Activated naive CD8-positive, alpha-beta T cell treated with anti-CD3 and anti-CD28 coated beads, Interleukin-2, amount 10 ng/mL, durations not matched to agents 7 days and 5 days (primary cell): ENCODE measurements around the gene RAB3GAP1. TPM values are rescaled to one million over a fixed set of nuclear protein-coding genes. Genes with fewer than 3 reads are reported as not detected.
"Not testable (repeated sequence)": the region's sequence is repeated elsewhere in the genome, so short reads cannot be mapped to it uniquely, and the experiment has no call there.

Source experiments
- ATAC-seq: fragments of 150-1000 bp; cut with Tn5 transposase; one replicate; pipeline ENCODE4 v1.10.0; 2021; ENCODE audit warnings: low read depth, moderate library complexity
- POLR2A ChIA-PET: fragments of 350-600 bp; sonication (Branson Sonifier 250); formaldehyde crosslinking; loops from one replicate; lab custom pipeline; 2021; ENCODE audit warnings: antibody characterized with exemption; lab: Charles Lee
- DNase-seq: peaks from one replicate; pipeline ENCODE4 v3.0.0; 2021
- H3K27ac Mint-ChIP-seq: one replicate; pipeline ENCODE4 v1.8.0; 2022; ENCODE audit warnings: mild to moderate bottlenecking, mixed read lengths
- H3K27me3 Mint-ChIP-seq: one replicate; pipeline ENCODE4 v1.8.0; 2022; ENCODE audit warnings: mild to moderate bottlenecking, moderate library complexity, mixed read lengths
- H3K36me3 Mint-ChIP-seq: one replicate; pipeline ENCODE4 v1.8.0; 2021; ENCODE audit warnings: mild to moderate bottlenecking, mixed read lengths
- H3K4me1 Mint-ChIP-seq: one replicate; pipeline ENCODE4 v1.8.0; 2021; ENCODE audit warnings: mixed read lengths
- H3K4me3 Mint-ChIP-seq: one replicate; pipeline ENCODE4 v1.8.0; 2022; ENCODE audit warnings: mild to moderate bottlenecking, moderate library complexity, mixed read lengths
- H3K9me3 Mint-ChIP-seq: one replicate; pipeline ENCODE4 v1.8.0; 2021; ENCODE audit warnings: mixed read lengths
- total RNA-seq, 2 experiments: library from RNA; stranded (reverse); gene quantifications; one replicate each; pipeline ENCODE4 v1.2.3, GENCODE V29; 2021

RAB3GAP1 gene
- total RNA-seq, 2 experiments from 2014 or later, result 22.9 to 24.0 TPM

- H3K36me3 Mint-ChIP-seq, DNase-seq, H3K27ac Mint-ChIP-seq, H3K4me3 Mint-ChIP-seq, H3K9me3 Mint-ChIP-seq, H3K27me3 Mint-ChIP-seq, ATAC-seq, H3K4me1 Mint-ChIP-seq, POLR2A ChIA-PET: not testable (repeated sequence)
These were observed 18.9 kb upstream of the RAB3GAP1 start for GRCh38 chr2:135033216-135033615.

GRCh38 chr2:135037831-135038230 lies 14.3 kb upstream of the RAB3GAP1 start:
- peaks cover under 1% of the 10 kb centered on the region for H3K9me3 Mint-ChIP-seq
- DNase-seq (no peak), ATAC-seq (no peak)
- no peak overlapping the region for H3K4me3 Mint-ChIP-seq
- H3K36me3 Mint-ChIP-seq, result no peaks in the 10 kb centered on the region
- no peak overlapping the region for H3K27ac Mint-ChIP-seq
- POLR2A ChIA-PET, result no interaction called here
- H3K4me1 Mint-ChIP-seq, result no peaks in the 10 kb centered on the region
- no peaks in the 10 kb centered on the region for H3K27me3 Mint-ChIP-seq

GRCh38 chr2:135043345-135043744 lies 8.7 kb upstream of the RAB3GAP1 start:
- no peak for ATAC-seq
- peaks cover 4% of the 10 kb centered on the region for H3K9me3 Mint-ChIP-seq
- no peak for DNase-seq
- H3K27me3 Mint-ChIP-seq, result peaks cover 6% of the 10 kb centered on the region
- H3K4me3 Mint-ChIP-seq, result no peak overlapping the region
- H3K27ac Mint-ChIP-seq, result no peak overlapping the region
- POLR2A ChIA-PET, result no interaction called here
- H3K4me1 Mint-ChIP-seq, result no peaks in the 10 kb centered on the region
- no peaks in the 10 kb centered on the region for H3K36me3 Mint-ChIP-seq

GRCh38 chr2:135047300-135047699 lies 4.8 kb upstream of the RAB3GAP1 start, which contains the start of gene MAP3K19:
Gene MAP3K19, minus strand, starts transcription at chr2:135047447. Its CDS starts 22,800 bp downstream, at chr2:135024647.
- H3K9me3 Mint-ChIP-seq, result peaks cover 4% of the 10 kb centered on the region
- H3K36me3 Mint-ChIP-seq, result no peaks in the 10 kb centered on the region
- ATAC-seq (no peak), DNase-seq (no peak)
- H3K27ac Mint-ChIP-seq, result no peak within 1 kb of the TSS
- no peak within 1 kb of the TSS for H3K4me3 Mint-ChIP-seq
- H3K27me3 Mint-ChIP-seq, result peaks cover 6% of the 10 kb centered on the region
- POLR2A ChIA-PET, result no interaction called here
- H3K4me1 Mint-ChIP-seq, result peaks cover 6% of the 10 kb centered on the region

- peaks cover 10% of the 10 kb centered on the region for H3K4me1 Mint-ChIP-seq
- H3K36me3 Mint-ChIP-seq, result peaks cover 2% of the 10 kb centered on the region
- H3K4me3 Mint-ChIP-seq, result no peak overlapping the region
- no peak overlapping the region for H3K27ac Mint-ChIP-seq
- H3K9me3 Mint-ChIP-seq, result peaks cover under 1% of the 10 kb centered on the region
- ATAC-seq, result no peak
- DNase-seq, result no peak
- POLR2A ChIA-PET, result no interaction called here
- H3K27me3 Mint-ChIP-seq, result peaks cover 6% of the 10 kb centered on the region
These were observed 4.0 kb upstream of the RAB3GAP1 start for GRCh38 chr2:135048122-135048521.

GRCh38 chr2:135050132-135050531 lies 2.0 kb upstream of the RAB3GAP1 start:
- Mint-ChIP-seq H3K36me3 (peaks cover 4% of the 10 kb centered on the region), H3K9me3 (no peaks in the 10 kb centered on the region), H3K4me1 (peaks cover 27% of the 10 kb centered on the region), H3K4me3 (peak overlapping the region; percentile 69), H3K27ac (no peak overlapping the region), H3K27me3 (peaks cover 3% of the 10 kb centered on the region)
- no peak for DNase-seq
- ATAC-seq, result no peak
- POLR2A ChIA-PET, result no interaction called here

GRCh38 chr2:135050684-135051083 lies 1.4 kb upstream of the RAB3GAP1 start:
- no peaks in the 10 kb centered on the region for H3K9me3 Mint-ChIP-seq
- POLR2A ChIA-PET, result no interaction called here
- DNase-seq, result no peak
- no peak for ATAC-seq
- H3K27me3 Mint-ChIP-seq, result peaks cover 3% of the 10 kb centered on the region
- H3K27ac Mint-ChIP-seq, result peak overlapping the region; percentile 78
- H3K4me3 Mint-ChIP-seq, result peak overlapping the region; percentile 69
- peaks cover 6% of the 10 kb centered on the region for H3K36me3 Mint-ChIP-seq
- peaks cover 30% of the 10 kb centered on the region for H3K4me1 Mint-ChIP-seq

- DNase-seq, result peak; percentile 59
- peak; percentile 8 for ATAC-seq
- Mint-ChIP-seq H3K9me3 (no peaks in the 10 kb centered on the region), H3K4me1 (peaks cover 34% of the 10 kb centered on the region), H3K27ac (peak overlapping the region; percentile 99), H3K36me3 (peaks cover 15% of the 10 kb centered on the region), H3K4me3 (peak overlapping the region; percentile 96), H3K27me3 (no peaks in the 10 kb centered on the region)
- POLR2A ChIA-PET, result interaction anchor here (1.3 to 2.6 kb wide), 2 partner anchors 13 to 478 kb away, joined by 3 to 17 read pairs; partner anchors contain the start of genes R3HDM1 and ZRANB3
These were observed 944 bp downstream of the RAB3GAP1 start for GRCh38 chr2:135052997-135053474.

GRCh38 chr2:135055182-135055786 lies 3.2 kb downstream of the RAB3GAP1 start:
- peak overlapping the region; percentile 75 for H3K27ac Mint-ChIP-seq
- no peaks in the 10 kb centered on the region for H3K27me3 Mint-ChIP-seq
- peaks cover 34% of the 10 kb centered on the region for H3K4me1 Mint-ChIP-seq
- peaks cover 29% of the 10 kb centered on the region for H3K36me3 Mint-ChIP-seq
- no peak for DNase-seq
- ATAC-seq, result no peak
- H3K4me3 Mint-ChIP-seq, result peak overlapping the region; percentile 76
- POLR2A ChIA-PET, result no interaction called here
- H3K9me3 Mint-ChIP-seq, result no peaks in the 10 kb centered on the region

GRCh38 chr2:135056790-135057189 lies 4.7 kb downstream of the RAB3GAP1 start:
- H3K36me3 Mint-ChIP-seq, result peaks cover 39% of the 10 kb centered on the region
- POLR2A ChIA-PET, result interaction anchor here (0.8 kb wide), 2 partner anchors 53 to 474 kb away, joined by 4 to 8 read pairs; partner anchors contain the start of genes R3HDM1 and ZRANB3
- H3K4me1 Mint-ChIP-seq, result peaks cover 32% of the 10 kb centered on the region
- ATAC-seq (no peak), DNase-seq (no peak)
- H3K4me3 Mint-ChIP-seq, result peak overlapping the region; percentile 4
- H3K9me3 Mint-ChIP-seq, result no peaks in the 10 kb centered on the region
- H3K27ac Mint-ChIP-seq, result no peak overlapping the region
- no peaks in the 10 kb centered on the region for H3K27me3 Mint-ChIP-seq

- Mint-ChIP-seq H3K4me3 (no peak overlapping the region), H3K9me3 (peaks cover 8% of the 10 kb centered on the region), H3K27ac (no peak overlapping the region), H3K4me1 (peaks cover 21% of the 10 kb centered on the region), H3K36me3 (peaks cover 61% of the 10 kb centered on the region), H3K27me3 (no peaks in the 10 kb centered on the region)
- POLR2A ChIA-PET, result no interaction called here
- DNase-seq, result no peak
- ATAC-seq, result no peak
These were observed 7.5 kb downstream of the RAB3GAP1 start for GRCh38 chr2:135059577-135059976.

GRCh38 chr2:135063210-135063609 lies 11.1 kb downstream of the RAB3GAP1 start:
- Mint-ChIP-seq H3K27ac (no peak overlapping the region), H3K36me3 (peaks cover 71% of the 10 kb centered on the region), H3K4me3 (no peak overlapping the region), H3K4me1 (peaks cover 9% of the 10 kb centered on the region), H3K27me3 (no peaks in the 10 kb centered on the region), H3K9me3 (peaks cover 13% of the 10 kb centered on the region)
- no peak for ATAC-seq
- DNase-seq, result no peak
- POLR2A ChIA-PET, result no interaction called here

- peaks cover 72% of the 10 kb centered on the region for H3K36me3 Mint-ChIP-seq
- peaks cover 7% of the 10 kb centered on the region for H3K4me1 Mint-ChIP-seq
- ATAC-seq (no peak), DNase-seq (no peak)
- H3K27ac Mint-ChIP-seq, result no peak overlapping the region
- H3K4me3 Mint-ChIP-seq, result no peak overlapping the region
- POLR2A ChIA-PET, result no interaction called here
- peaks cover 15% of the 10 kb centered on the region for H3K9me3 Mint-ChIP-seq
- no peaks in the 10 kb centered on the region for H3K27me3 Mint-ChIP-seq
These were observed 12.1 kb downstream of the RAB3GAP1 start for GRCh38 chr2:135064149-135064548.

- no peak overlapping the region for H3K4me3 Mint-ChIP-seq
These were observed 14.6 kb downstream of the RAB3GAP1 start for GRCh38 chr2:135066710-135067109.

More at GRCh38 chr2:135066710-135067109, 14.6 kb downstream of the RAB3GAP1 start:
- no peak for DNase-seq
- POLR2A ChIA-PET, result no interaction called here
- Mint-ChIP-seq H3K4me1 (peaks cover 6% of the 10 kb centered on the region), H3K27ac (no peak overlapping the region), H3K27me3 (no peaks in the 10 kb centered on the region), H3K9me3 (peaks cover 25% of the 10 kb centered on the region), H3K36me3 (peaks cover 70% of the 10 kb centered on the region)
- no peak for ATAC-seq
